Stimulated activated CD8-positive, alpha-beta memory T cell treated with anti-CD3 and anti-CD28 coated beads, Interleukin-4, amount 100 ng/mL, for 4 hours (primary cell): ENCODE measurements around the gene TFAP2C.

Experiments
- DNase-seq, 2 donors: peaks; one replicate each; pipeline ENCODE4 v3.0.0-alpha.2; 2020; ENCODE audit warnings: low read depth in 2 of 2, low spot score in 1 of 2

The TFAP2C gene

GRCh38 chr20:56628873-56629463, at the start of gene TFAP2C:
TFAP2C (plus strand) TSS chr20:56629306; CDS start chr20:56629545, 239 bp downstream.
- DNase-seq: no peak

- DNase-seq: no peak
Observed at GRCh38 chr20:56580226-56580625, 48.9 kb upstream of the TFAP2C start.

- DNase-seq: no peak
Observed at GRCh38 chr20:56581701-56582100, 47.4 kb upstream of the TFAP2C start.

GRCh38 chr20:56582542-56582941, 46.6 kb upstream of the TFAP2C start:
- no peak for DNase-seq

GRCh38 chr20:56584916-56585315, 44.2 kb upstream of the TFAP2C start:
- no peak for DNase-seq

- no peak for DNase-seq
Observed at GRCh38 chr20:56587307-56588041, 41.6 kb upstream of the TFAP2C start.

GRCh38 chr20:56588996-56589395, 40.1 kb upstream of the TFAP2C start:
- DNase-seq: no peak

GRCh38 chr20:56589633-56590032, 39.5 kb upstream of the TFAP2C start:
- no peak for DNase-seq

- DNase-seq: no peak
Observed at GRCh38 chr20:56590888-56591287, 38.2 kb upstream of the TFAP2C start.

GRCh38 chr20:56592211-56592610, 36.9 kb upstream of the TFAP2C start:
- no peak for DNase-seq

GRCh38 chr20:56592817-56593216, 36.3 kb upstream of the TFAP2C start:
- no peak for DNase-seq

- no peak for DNase-seq
Observed at GRCh38 chr20:56595746-56596475, 33.2 kb upstream of the TFAP2C start.

- DNase-seq: no peak
Observed at GRCh38 chr20:56601166-56601565, 27.9 kb upstream of the TFAP2C start.

GRCh38 chr20:56604673-56605072, 24.4 kb upstream of the TFAP2C start:
- DNase-seq: no peak

- DNase-seq: no peak
Observed at GRCh38 chr20:56605261-56605996, 23.7 kb upstream of the TFAP2C start.

GRCh38 chr20:56606174-56606945, 22.7 kb upstream of the TFAP2C start:
- no peak for DNase-seq

- no peak for DNase-seq
Observed at GRCh38 chr20:56607061-56607704, 21.9 kb upstream of the TFAP2C start.

GRCh38 chr20:56608376-56608775, 20.7 kb upstream of the TFAP2C start:
- no peak for DNase-seq

- no peak for DNase-seq
Observed at GRCh38 chr20:56609321-56609720, 19.8 kb upstream of the TFAP2C start.

- no peak for DNase-seq
Observed at GRCh38 chr20:56610098-56610497, 19.0 kb upstream of the TFAP2C start.
